Measurements from ENCODE around the gene C15orf61.

The C15orf61 gene

GRCh38 chr15:67521029-67521782 lies at the start of gene C15orf61:
TSS of gene C15orf61 (plus strand) at chr15:67521131. CDS start at chr15:67521249, 118 bp downstream.
- Mint-ChIP-seq H3K36me3 (ENCODE audit: low read depth) (peaks cover 8% of the 10 kb centered on the region), H3K9me3 (no peaks in the 10 kb centered on the region), H3K4me1 (peaks cover 26% of the 10 kb centered on the region), H3K27ac (peak within 1 kb of the TSS; percentile 84 to 98 (median 86)), H3K4me3 (peak within 1 kb of the TSS; percentile 84 to 94 (median 88)), H3K27me3 (ENCODE audit: low read depth) (no peaks in the 10 kb centered on the region)
- TF ChIP-seq CTCF (IDR thresholded peaks at IDR 0.05; ENCODE audit: unreplicated experiment in 3 of 3) = no peak

GRCh38 chr15:67472957-67473356 lies 48.0 kb upstream of the C15orf61 start:
- Mint-ChIP-seq H3K4me1 (peaks cover 14% of the 10 kb centered on the region), H3K27ac (no peak overlapping the region), H3K27me3 (ENCODE audit: low read depth) (peaks cover 11% of the 10 kb centered on the region), H3K4me3 (no peak overlapping the region), H3K9me3 (no peaks in the 10 kb centered on the region), H3K36me3 (ENCODE audit: low read depth) (no peaks in the 10 kb centered on the region)
- no peak for TF ChIP-seq CTCF (IDR thresholded peaks at IDR 0.05; ENCODE audit: unreplicated experiment in 3 of 3)

GRCh38 chr15:67474405-67475110 lies 46.4 kb upstream of the C15orf61 start:
- Mint-ChIP-seq H3K27ac (no peak overlapping the region), H3K9me3 (no peaks in the 10 kb centered on the region), H3K36me3 (ENCODE audit: low read depth) (no peaks in the 10 kb centered on the region), H3K4me1 (peaks cover 8% of the 10 kb centered on the region), H3K27me3 (ENCODE audit: low read depth) (peaks cover 11% of the 10 kb centered on the region), H3K4me3 (no peak overlapping the region)
- TF ChIP-seq CTCF (IDR thresholded peaks at IDR 0.05; ENCODE audit: unreplicated experiment in 3 of 3) = no peak

GRCh38 chr15:67479781-67480505 lies 41.0 kb upstream of the C15orf61 start:
- Mint-ChIP-seq H3K4me1 (peaks cover 8% of the 10 kb centered on the region), H3K9me3 (peaks cover 12% of the 10 kb centered on the region), H3K36me3 (ENCODE audit: low read depth) (peaks cover 10% of the 10 kb centered on the region), H3K4me3 (no peak overlapping the region), H3K27ac (peak overlapping the region; percentile 14 to 27 (median 20)), H3K27me3 (ENCODE audit: low read depth) (no peaks in the 10 kb centered on the region)
- TF ChIP-seq CTCF (IDR thresholded peaks at IDR 0.05; ENCODE audit: unreplicated experiment in 3 of 3) = no peak

- Mint-ChIP-seq H3K27ac (no peak overlapping the region), H3K27me3 (ENCODE audit: low read depth) (no peaks in the 10 kb centered on the region), H3K9me3 (peaks cover 15% of the 10 kb centered on the region), H3K4me1 (peaks cover 8% of the 10 kb centered on the region), H3K4me3 (no peak overlapping the region), H3K36me3 (ENCODE audit: low read depth) (peaks cover 14% of the 10 kb centered on the region)
- TF ChIP-seq CTCF (IDR thresholded peaks at IDR 0.05; ENCODE audit: unreplicated experiment in 3 of 3) = no peak
Observed at GRCh38 chr15:67480741-67481140, 40.2 kb upstream of the C15orf61 start.

Data from nephron (organoid).